SK-N-SH (cell line): ENCODE data around the gene HBG1. TPM values are rescaled to one million over a fixed set of nuclear protein-coding genes. Genes with fewer than 3 reads are reported as not detected.

Experiments used
- CTCF ChIA-PET: fragments of 300-600, 350-600 bp; formaldehyde crosslinking; extraction: SDS; loops from one replicate; lab custom pipeline; 2021; lab: Yijun Ruan, JAX
- POLR2A ChIA-PET: fragments of 350-600 bp; sonication (Branson Sonifier 250); formaldehyde crosslinking; extraction: SDS; loops from one replicate; lab custom pipeline; 2020; ENCODE audit warnings: antibody characterized with exemption, inconsistent platforms; lab: Yijun Ruan, JAX
- DNase-seq: peaks from one replicate; pipeline ENCODE4 v3.0.0; 2012
- H2AFZ ChIP-seq: fragments of 200-600 bp; sonication (generic); 2 replicates; pipeline ENCODE4 v1.8.1; 2016; ENCODE audit warnings: antibody characterized with exemption, mild to moderate bottlenecking, low read depth
- H3F3A ChIP-seq: fragments of 200-600 bp; sonication (generic); replicated peaks from 2 replicates; pipeline ENCODE3; 2016; ENCODE audit warnings: antibody characterized with exemption, mild to moderate bottlenecking; ENCODE audit not compliant: insufficient read depth
- H3K27ac ChIP-seq, 2 experiments: fragments of 200-500 bp in 1 of 2; fragments of 200-600 bp in 1 of 2; sonication (Bioruptor generic) in 1 of 2; sonication (generic), shearing (Covaris generic) in 1 of 2; 2 replicates each; pipeline versions ENCODE4 v1.5.1 to v1.6.1; 2014 to 2016; ENCODE audit warnings: low read depth in 2 of 2, inconsistent platforms in 1 of 2, low read length in 1 of 2, mild to moderate bottlenecking in 1 of 2, mixed read lengths in 1 of 2
- H3K27me3 ChIP-seq: fragments of 200-600 bp; sonication (generic), shearing (Covaris generic); 2 replicates; pipeline ENCODE4 v1.6.1; 2016; ENCODE audit warnings: mixed run types; ENCODE audit not compliant: insufficient read depth
- H3K36me3 ChIP-seq, 2 experiments: fragments of 200-500 bp in 1 of 2; fragments of 200-600 bp in 1 of 2; sonication (Bioruptor generic) in 1 of 2; sonication (generic) in 1 of 2; replicated peaks in 1 of 2; 2 replicates each; pipeline versions ENCODE3 to v1.5.1; 2014 to 2016; ENCODE audit warnings: low read length in 1 of 2, mild to moderate bottlenecking in 1 of 2; ENCODE audit not compliant: insufficient read depth in 2 of 2, control insufficient read depth in 1 of 2
- H3K4me1 ChIP-seq, 2 experiments: fragments of 200-500 bp in 1 of 2; fragments of 200-600 bp in 1 of 2; sonication (Bioruptor generic) in 1 of 2; sonication (generic), shearing (Covaris generic) in 1 of 2; 2 replicates each; pipeline versions ENCODE4 v1.5.1 to v1.6.1; 2014 to 2016; ENCODE audit warnings: low read depth in 1 of 2, low read length in 1 of 2, mixed run types in 1 of 2; ENCODE audit not compliant: insufficient read depth in 2 of 2, control insufficient read depth in 1 of 2
- H3K4me2 ChIP-seq: fragments of 200-600 bp; sonication (generic), shearing (Covaris generic); 2 replicates; pipeline ENCODE4 v1.6.1; 2017; ENCODE audit warnings: mixed run types
- H3K4me3 ChIP-seq, 2 experiments: fragments of 200-500 bp in 1 of 2; fragments of 200-600 bp in 1 of 2; sonication (Bioruptor generic) in 1 of 2; sonication (generic), shearing (Covaris generic) in 1 of 2; 2 replicates each; pipeline versions ENCODE4 v1.5.1 to v1.8.1; 2014 to 2016; ENCODE audit warnings: low read depth in 2 of 2, inconsistent platforms in 1 of 2, low read length in 1 of 2, mild to moderate bottlenecking in 1 of 2, mixed read lengths in 1 of 2, moderate library complexity in 1 of 2
- H3K79me2 ChIP-seq: fragments of 200-600 bp; sonication (generic); 2 replicates; pipeline ENCODE4 v1.8.1; 2017; ENCODE audit warnings: mild to moderate bottlenecking; ENCODE audit not compliant: insufficient read depth
- H3K9ac ChIP-seq: fragments of 200-600 bp; sonication (generic); 2 replicates; pipeline ENCODE4 v1.6.1; 2017; ENCODE audit warnings: mixed run types
- H3K9me2 ChIP-seq: fragments of 200-600 bp; sonication (generic); 2 replicates; pipeline ENCODE4 v1.6.1; 2017; ENCODE audit warnings: mixed run types
- H3K9me3 ChIP-seq: fragments of 200-600 bp; sonication (generic); 2 replicates; pipeline ENCODE4 v1.6.1; 2017; ENCODE audit warnings: mixed run types, mild to moderate bottlenecking, moderate library complexity
- H4K20me1 ChIP-seq: fragments of 200-600 bp; sonication (generic); 2 replicates; pipeline ENCODE4 v1.6.1; 2017; ENCODE audit warnings: mild to moderate bottlenecking, mixed run types; ENCODE audit not compliant: insufficient read depth
- CHD2 ChIP-seq: fragments of 150-350 bp; IDR thresholded peaks from 2 replicates; pipeline ENCODE4 v1.6.1; 2018; ENCODE audit warnings: low read length; ENCODE audit not compliant: partially characterized antibody
- ELF1 ChIP-seq: IDR thresholded peaks from 2 replicates; pipeline ENCODE4 v1.4.0; 2012
- EZH2phosphoT487 ChIP-seq: fragments of 200-600 bp; sonication (generic); IDR thresholded peaks from 2 replicates; pipeline ENCODE4 v1.6.1; 2017; ENCODE audit warnings: low read depth, mixed run types, mild to moderate bottlenecking, antibody characterized with exemption, moderate library complexity, borderline replicate concordance
- FOXJ3 ChIP-seq: sonication (generic); formaldehyde crosslinking; IDR thresholded peaks from 2 replicates; pipeline ENCODE4 v1.5.1; 2020; ENCODE audit warnings: mild to moderate bottlenecking, missing genetic modification reagents
- FOXM1 ChIP-seq: IDR thresholded peaks from 2 replicates; pipeline ENCODE4 v1.4.0; 2012; ENCODE audit warnings: low read depth, mild to moderate bottlenecking
- GATA2 ChIP-seq: sonication (generic); formaldehyde crosslinking; IDR thresholded peaks from 2 replicates; pipeline ENCODE4 v1.5.0; 2020; ENCODE audit warnings: mild to moderate bottlenecking, missing genetic modification reagents
- IRF3 ChIP-seq: fragments of 150-350 bp; IDR thresholded peaks from 2 replicates; pipeline ENCODE4 v1.6.1; 2016; ENCODE audit warnings: mild to moderate bottlenecking, low read depth, low read length
- MAX ChIP-seq: IDR thresholded peaks from 2 replicates; pipeline ENCODE4 v1.4.0; 2012; ENCODE audit warnings: low read depth
- NFIC ChIP-seq: IDR thresholded peaks from 2 replicates; pipeline ENCODE4 v1.4.0; 2012; ENCODE audit warnings: borderline replicate concordance
- POLR2AphosphoS5 ChIP-seq: IDR thresholded peaks from 2 replicates; pipeline ENCODE4 v1.6.1; 2012; ENCODE audit warnings: low read depth, low read length
- RAD21 ChIP-seq: IDR thresholded peaks from 2 replicates; pipeline ENCODE4 v1.6.1; 2012; ENCODE audit warnings: mild to moderate bottlenecking, low read length
- RCOR1 ChIP-seq: fragments of 150-350 bp; IDR thresholded peaks from 2 replicates; pipeline ENCODE4 v1.6.1; 2017; ENCODE audit warnings: antibody characterized with exemption, low read length
- SIN3A ChIP-seq: IDR thresholded peaks from 2 replicates; pipeline ENCODE4 v1.6.1; 2012; ENCODE audit warnings: low read depth, mild to moderate bottlenecking, low read length, moderate library complexity, borderline replicate concordance
- TAF1 ChIP-seq: IDR thresholded peaks from 2 replicates; pipeline ENCODE4 v1.6.1; 2012; ENCODE audit warnings: low read depth, mild to moderate bottlenecking, low read length, moderate library complexity, borderline replicate concordance
- TCF12 ChIP-seq: IDR thresholded peaks from 2 replicates; pipeline ENCODE4 v1.4.0; 2012
- TEAD4 ChIP-seq: IDR thresholded peaks from 2 replicates; pipeline ENCODE4 v1.4.0; 2012; ENCODE audit warnings: mild to moderate bottlenecking, borderline replicate concordance; ENCODE audit not compliant: insufficient read depth
- USF1 ChIP-seq: IDR thresholded peaks from 2 replicates; pipeline ENCODE4 v1.4.0; 2012; ENCODE audit warnings: low read depth, borderline replicate concordance
- ZBTB33 ChIP-seq: IDR thresholded peaks from 2 replicates; pipeline ENCODE4 v1.4.0; 2012; ENCODE audit warnings: low read depth, borderline replicate concordance
- WGBS: methylation state at CpG from one replicate; pipeline ENCODE4 v1.1.6; 2017; ENCODE audit warnings: low lambda C conversion rate; 5-methylcytosine and 5-hydroxymethylcytosine counted together
- polyA plus RNA-seq, 3 experiments: library from polyadenylated mRNA; depleted of rRNA; stranded (reverse); fragments of >200 nt; gene quantifications; 2 replicates each; pipeline ENCODE4 v1.2.3, GENCODE V29; 2012

HBG1 gene
- polyA plus RNA-seq, 1 of the 3 experiments (the other 2 are of a cell fraction), result not detected

GRCh38 chr11:5229796-5230195 is 19.9 kb downstream of the HBG1 start (continued):
- TF ChIP-seq TCF12 (no peak), USF1 (no peak)

- H3K9me2 ChIP-seq, result no peaks in the 10 kb centered on the region
- no peak overlapping the region for H3K4me2 ChIP-seq
- H3K27me3 ChIP-seq, result no peaks in the 10 kb centered on the region
- H2AFZ ChIP-seq, result no peak overlapping the region
- WGBS, result 13% methylated on average over 1 of the region's 1 CpG
- no peaks in the 10 kb centered on the region for H3F3A ChIP-seq
- H3K27ac ChIP-seq, result no peak overlapping the region
- ChIA-PET POLR2A (no interaction called here), CTCF (no interaction called here)
- no peak for DNase-seq
- no peaks in the 10 kb centered on the region for H3K4me1 ChIP-seq
- no peaks in the 10 kb centered on the region for H4K20me1 ChIP-seq
- TF ChIP-seq TEAD4 (no peak), GATA2 (CRISPR knock-in tag) (no peak), POLR2AphosphoS5 (no peak), RAD21 (no peak), IRF3 (no peak), FOXJ3 (no peak), ZBTB33 (no peak), FOXM1 (no peak), SIN3A (no peak)
- no peaks in the 10 kb centered on the region for H3K36me3 ChIP-seq
- H3K9me3 ChIP-seq, result no peaks in the 10 kb centered on the region
- H3K4me3 ChIP-seq, result no peak overlapping the region
- no peak overlapping the region for H3K9ac ChIP-seq
- no peaks in the 10 kb centered on the region for H3K79me2 ChIP-seq
Measured at GRCh38 chr11:5229356-5229755, 20.3 kb downstream of the HBG1 start.

GRCh38 chr11:5228124-5228523 is 21.5 kb downstream of the HBG1 start:
- Histone ChIP-seq H3K79me2 (no peaks in the 10 kb centered on the region), H4K20me1 (no peaks in the 10 kb centered on the region), H3K9me2 (no peaks in the 10 kb centered on the region), H2AFZ (no peak overlapping the region), H3K27me3 (no peaks in the 10 kb centered on the region), H3K36me3 (no peaks in the 10 kb centered on the region), H3K9me3 (no peaks in the 10 kb centered on the region), H3K4me1 (no peaks in the 10 kb centered on the region), H3K4me2 (no peak overlapping the region), H3K4me3 (no peak overlapping the region), H3K27ac (no peak overlapping the region), H3K9ac (no peak overlapping the region), H3F3A (no peaks in the 10 kb centered on the region)
- WGBS, result 7% methylated on average over 5 of the region's 5 CpGs
- ChIA-PET CTCF (no interaction called here), POLR2A (no interaction called here)
- no peak for TF ChIP-seq CHD2
- no peak for TF ChIP-seq EZH2phosphoT487
- TF ChIP-seq GATA2 (CRISPR knock-in tag), result no peak
- TF ChIP-seq ELF1, result no peak
- no peak for TF ChIP-seq MAX
- no peak for TF ChIP-seq RCOR1
- TF ChIP-seq NFIC, result no peak
- TF ChIP-seq TAF1, result no peak
- no peak for TF ChIP-seq FOXJ3
- DNase-seq, result no peak
